Left lung (tissue), 10 donors: ENCODE measurements around the gene MRPL14. TPM values are rescaled to one million over a fixed set of nuclear protein-coding genes. Genes with fewer than 3 reads are reported as not detected.

ENCODE experiments used
- ATAC-seq: fragments of 200-7000 bp; cut with Tn5 transposase; one replicate; pipeline ENCODE4 v1.9.1; 2020; ENCODE audit warnings: moderate library complexity
- DNase-seq, 4 donors: peaks; one replicate each; pipeline ENCODE4 v3.0.0-alpha.2; 2013 to 2020
- H3K27ac ChIP-seq, 2 donors: fragments of 200-600 bp; sonication (generic) in 1 of 2; one replicate each; pipeline versions ENCODE4 v1.5.0 to v1.8.0; 2020 to 2021
- H3K27me3 ChIP-seq, 2 donors: fragments of 200-600 bp; sonication (generic) in 1 of 2; one replicate each; pipeline versions ENCODE4 v1.5.0 to v1.8.0; 2020 to 2021
- H3K36me3 ChIP-seq, 2 donors: fragments of 200-600 bp; sonication (generic) in 1 of 2; one replicate each; pipeline versions ENCODE4 v1.5.0 to v1.8.0; 2020 to 2021
- H3K4me1 ChIP-seq, 2 donors: fragments of 200-600 bp; one replicate each; pipeline ENCODE4 v1.8.0; 2021
- H3K4me3 ChIP-seq, 2 donors: fragments of 200-600 bp; sonication (generic) in 1 of 2; one replicate each; pipeline versions ENCODE4 v1.5.0 to v1.8.0; 2020 to 2021; ENCODE audit warnings: mild to moderate bottlenecking in 1 of 2
- H3K9me3 ChIP-seq, 2 donors: fragments of 200-600 bp; sonication (generic) in 1 of 2; one replicate each; pipeline versions ENCODE4 v1.5.0 to v1.8.0; 2020 to 2021
- CTCF ChIP-seq, 2 donors: fragments of 200-600 bp; sonication (generic) in 1 of 2; IDR thresholded peaks; one replicate each; pipeline versions ENCODE4 v1.5.0 to v1.8.0; 2021; ENCODE audit warnings: antibody characterized with exemption in 2 of 2
- intact Hi-C, 2 donors: fragments of 100-400 bp; cut with DNase I; formaldehyde crosslinking; loops; one replicate each; pipeline versions ENCODE4 v1.11.2 to v1.14.2; 2022
- polyA plus RNA-seq, 6 donors: library from polyadenylated mRNA; unstranded; fragments of 120-200 nt; gene quantifications; one replicate each; pipeline ENCODE4 v1.2.1, GENCODE V29; 2013; ENCODE audit not compliant: insufficient read length in 6 of 6
- total RNA-seq, 2 donors: library from RNA; stranded (reverse); fragmentation: NEBNext Ultra II Directional; extraction: Animal tissue kit (Norgen Biotek cat#: 25700); gene quantifications; one replicate each; pipeline ENCODE4 v1.2.1, GENCODE V29; 2021
- donor health status: DM: no; HTN: yes; CAD: no.
- donor health status: DM: no; HTN: no; CAD: no.

MRPL14 gene
- total and polyA plus RNA-seq, 8 donors, result 29.8 to 100 (median 37.6) TPM

- intact Hi-C loops, result no loop called here
- peaks cover 0 to 22% of the 10 kb centered on the region in 2 donors for H3K36me3 ChIP-seq
- no peak overlapping the region for H3K4me3 ChIP-seq
- DNase-seq (no peak), ATAC-seq (no peak)
- H3K27ac ChIP-seq, result no peak overlapping the region
- TF ChIP-seq CTCF (IDR thresholded peaks at IDR 0.05), result no peak
- no peaks in the 10 kb centered on the region for H3K27me3 ChIP-seq
- H3K9me3 ChIP-seq, result no peaks in the 10 kb centered on the region
- peaks cover 0 to 3% of the 10 kb centered on the region in 2 donors for H3K4me1 ChIP-seq
Measured at GRCh38 chr6:44156494-44157151, 29.4 kb upstream of the MRPL14 start.

GRCh38 chr6:44154067-44154466, 26.8 kb upstream of the MRPL14 start:
- peaks cover 0 to 5% of the 10 kb centered on the region in 2 donors for H3K4me1 ChIP-seq
- no peak overlapping the region for H3K27ac ChIP-seq
- intact Hi-C loops, result loop anchor here (5.0 kb wide), 1 partner anchor 57 kb away; no protein-coding TSS in a partner anchor
- DNase-seq, result no peak
- no peak overlapping the region for H3K4me3 ChIP-seq
- no peaks in the 10 kb centered on the region for H3K27me3 ChIP-seq
- no peaks in the 10 kb centered on the region for H3K9me3 ChIP-seq
- peaks cover 0 to 37% of the 10 kb centered on the region in 2 donors for H3K36me3 ChIP-seq
- no peak for ATAC-seq
- TF ChIP-seq CTCF (IDR thresholded peaks at IDR 0.05), result no peak

GRCh38 chr6:44152533-44152932, 25.3 kb upstream of the MRPL14 start:
- no peak for TF ChIP-seq CTCF (IDR thresholded peaks at IDR 0.05)
- intact Hi-C loops, result loop anchor here (5.0 kb wide), 1 partner anchor 55 kb away; no protein-coding TSS in a partner anchor

GRCh38 chr6:44152109-44152461, 24.8 kb upstream of the MRPL14 start:
- Histone ChIP-seq H3K36me3 (peaks cover 0 to 57% of the 10 kb centered on the region in 2 donors), H3K4me3 (no peak overlapping the region), H3K27ac (no peak overlapping the region), H3K4me1 (peaks cover 0 to 5% of the 10 kb centered on the region in 2 donors), H3K27me3 (no peaks in the 10 kb centered on the region), H3K9me3 (no peaks in the 10 kb centered on the region)
- DNase-seq (no peak), ATAC-seq (no peak)
- TF ChIP-seq CTCF (IDR thresholded peaks at IDR 0.05), result peak in 1 of 2 donors; percentile 52
- intact Hi-C loops, result loop anchor here (5.0 kb wide), 1 partner anchor 55 kb away; no protein-coding TSS in a partner anchor

More at GRCh38 chr6:44152533-44152932, 25.3 kb upstream of the MRPL14 start:
- Histone ChIP-seq H3K36me3 (peaks cover 0 to 52% of the 10 kb centered on the region in 2 donors), H3K4me3 (no peak overlapping the region), H3K27me3 (no peaks in the 10 kb centered on the region), H3K9me3 (no peaks in the 10 kb centered on the region), H3K27ac (no peak overlapping the region), H3K4me1 (peaks cover 0 to 5% of the 10 kb centered on the region in 2 donors)
- no peak for ATAC-seq
- no peak for DNase-seq

GRCh38 chr6:44151348-44152108, 24.3 kb upstream of the MRPL14 start:
- no peak overlapping the region for H3K4me3 ChIP-seq
- no peaks in the 10 kb centered on the region for H3K27me3 ChIP-seq
- H3K36me3 ChIP-seq, result peaks cover 0 to 62% of the 10 kb centered on the region in 2 donors
- no peaks in the 10 kb centered on the region for H3K9me3 ChIP-seq
- peaks cover 0 to 5% of the 10 kb centered on the region in 2 donors for H3K4me1 ChIP-seq
- peak; percentile 50 to 95 (median 74) for DNase-seq
- H3K27ac ChIP-seq, result no peak overlapping the region
- intact Hi-C loops, result loop anchor here (5.0 kb wide), 1 partner anchor 54 kb away; no protein-coding TSS in a partner anchor
- peak; percentile 88 for ATAC-seq
- TF ChIP-seq CTCF (IDR thresholded peaks at IDR 0.05), result peak; percentile 99
